Measurements from ENCODE around the gene DNM3.
"Not testable (repeated sequence)": the region's sequence is repeated elsewhere in the genome, so short reads cannot be mapped to it uniquely, and the experiment has no call there.

The DNM3 gene

DNA sequence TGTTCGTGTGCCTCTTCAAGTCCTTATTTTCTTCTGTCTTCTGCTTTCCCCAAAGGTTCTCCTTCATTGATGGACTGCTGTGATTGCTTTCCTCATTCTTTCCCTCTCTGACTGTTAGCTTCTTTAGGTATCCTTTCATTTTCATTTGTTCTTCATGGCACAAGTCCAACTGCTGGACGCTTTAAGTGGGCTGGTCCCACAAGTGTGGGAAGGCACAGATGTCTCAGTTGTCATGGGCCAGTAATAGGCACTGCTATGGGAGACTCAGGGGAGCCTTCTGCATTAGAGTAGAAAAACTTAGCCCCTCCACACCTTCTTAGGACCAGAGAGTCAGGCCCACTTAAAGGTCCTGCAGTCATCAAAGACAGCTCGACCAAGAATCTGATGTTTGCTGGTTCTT is 456.8 kb downstream of the DNM3 start:
- DNase-seq = no peak

DNA sequence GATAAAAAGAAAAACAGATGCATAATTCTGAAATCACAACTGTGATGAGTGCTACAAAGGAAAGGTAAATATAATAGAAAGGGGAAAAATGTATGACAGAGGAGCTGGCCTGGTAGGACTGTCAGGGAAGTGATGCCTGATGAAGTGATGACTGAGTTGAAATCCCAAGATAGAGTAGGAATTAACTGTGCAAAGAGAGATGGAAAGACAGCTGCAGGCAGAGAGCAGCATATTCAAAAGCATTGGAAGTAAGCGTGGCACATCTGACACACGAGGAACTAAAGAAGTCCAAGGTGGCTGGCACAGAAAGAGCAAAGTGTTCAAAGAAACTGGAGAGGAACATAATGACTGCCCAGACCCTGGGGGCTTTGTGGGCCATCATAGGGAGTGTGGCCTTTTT is 457.6 kb downstream of the DNM3 start:
- no peak for DNase-seq

DNA sequence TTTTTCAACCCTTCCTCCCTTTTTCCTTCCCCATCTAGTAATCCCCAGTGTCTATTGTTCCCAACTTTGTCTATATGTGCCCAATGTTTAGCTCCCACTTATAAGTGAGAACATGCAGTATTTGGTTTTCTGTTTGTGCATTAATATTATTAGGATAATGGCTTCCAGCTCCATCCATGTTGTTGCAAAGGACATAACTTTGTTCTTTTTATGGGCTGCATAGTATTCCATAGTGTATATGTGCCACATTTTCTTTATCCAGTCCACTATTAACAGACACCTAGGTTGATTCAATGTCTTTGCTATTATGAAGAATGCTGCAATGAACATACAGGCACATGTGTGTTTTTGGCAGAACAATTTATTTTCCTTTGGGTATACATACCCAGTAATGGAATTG is 458.2 kb downstream of the DNM3 start:
- no peak for DNase-seq

DNA sequence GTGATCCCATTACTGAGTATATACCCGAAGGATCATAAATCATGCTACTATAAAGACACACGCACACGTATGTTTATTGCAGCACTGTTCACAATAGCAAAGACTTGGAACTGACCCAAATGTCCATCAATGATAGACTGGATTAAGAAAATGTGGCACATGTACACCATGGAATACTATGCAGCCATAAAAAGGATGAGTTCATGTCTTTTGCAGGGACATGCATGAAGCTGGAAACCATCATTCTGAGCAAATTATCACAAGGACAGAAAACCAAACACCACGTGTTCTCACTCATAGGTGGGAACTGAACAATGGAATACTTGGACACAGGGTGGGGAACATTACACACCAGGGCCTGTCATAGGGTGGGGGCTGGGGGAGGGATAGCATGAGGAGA is 466.2 kb downstream of the DNM3 start:
- DNase-seq = not testable (repeated sequence)

DNA sequence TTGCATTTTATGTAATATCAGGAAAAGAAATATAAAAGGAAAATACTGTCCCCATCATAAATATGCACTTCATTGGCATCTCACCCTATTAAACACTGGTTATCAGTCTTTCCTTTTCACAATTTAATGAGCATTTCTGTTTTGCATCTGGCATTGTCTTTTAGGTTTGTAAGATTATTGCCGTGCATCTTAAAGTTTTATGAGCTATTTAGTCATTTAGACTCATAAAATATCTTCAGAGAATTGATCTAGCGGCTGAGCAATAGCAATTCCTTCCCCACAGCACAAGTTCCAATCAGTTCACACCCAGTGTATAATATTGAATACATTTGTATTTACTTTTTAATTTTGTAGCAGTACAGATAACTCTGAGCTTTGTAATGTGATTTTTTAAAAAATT is 466.8 kb downstream of the DNM3 start:
- DNase-seq = no peak

DNA sequence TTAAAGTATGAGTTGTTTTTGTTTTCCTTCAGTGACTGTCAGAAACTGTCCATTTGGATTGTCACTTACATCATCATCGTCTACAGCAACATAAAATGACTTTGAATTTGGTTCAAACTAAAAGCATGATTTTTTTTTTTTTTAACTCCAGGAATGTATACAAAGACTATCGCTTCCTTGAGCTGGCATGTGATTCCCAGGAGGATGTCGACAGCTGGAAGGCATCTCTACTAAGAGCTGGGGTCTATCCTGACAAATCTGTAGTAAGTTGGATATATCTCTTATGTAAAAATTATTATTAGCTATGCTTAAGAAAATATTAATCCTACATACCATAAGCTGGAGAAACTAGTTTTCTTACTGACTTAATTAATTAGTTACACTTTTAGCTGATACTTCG is 467.3 kb downstream of the DNM3 start:
- no peak for DNase-seq

DNA sequence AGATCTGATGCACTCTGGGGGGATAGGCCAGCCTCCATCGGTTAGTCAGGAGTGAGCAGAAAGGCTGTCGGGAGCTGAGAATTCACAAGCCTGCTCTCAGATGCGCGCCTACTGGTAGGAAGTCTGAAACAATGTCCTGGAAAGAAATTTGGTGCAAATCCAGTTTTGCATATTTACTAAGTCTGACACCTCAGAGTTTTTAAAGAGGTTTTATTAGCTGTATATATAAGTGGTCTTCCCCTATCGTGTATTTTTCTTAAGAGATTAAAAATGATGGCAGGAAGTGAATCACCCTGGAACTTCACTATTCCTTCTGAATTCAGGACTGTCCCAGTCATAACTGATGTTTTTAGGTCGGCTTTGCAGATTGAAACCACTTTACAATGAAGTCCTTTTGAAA is 479.4 kb downstream of the DNM3 start:
- DNase-seq = no peak

DNA sequence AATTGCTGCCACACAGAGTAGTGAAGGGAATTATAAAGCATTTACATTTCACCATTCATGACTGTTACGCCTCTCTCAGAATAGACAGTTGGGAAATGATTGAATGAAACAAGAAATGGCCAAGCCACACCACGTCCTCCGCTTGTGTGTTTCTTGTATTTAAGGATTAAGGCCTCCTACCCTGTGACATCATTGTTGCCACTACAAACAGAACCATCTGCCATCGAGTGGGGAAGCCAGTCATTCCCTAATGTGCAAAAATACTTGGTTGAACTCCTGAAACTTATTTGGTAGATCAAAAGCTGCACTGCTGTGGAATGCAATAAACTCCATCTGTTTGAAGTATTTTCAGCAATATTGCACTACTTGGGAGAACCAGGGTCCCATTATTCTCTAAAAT is 480.2 kb downstream of the DNM3 start:
- DNase-seq = peak; percentile 83

DNA sequence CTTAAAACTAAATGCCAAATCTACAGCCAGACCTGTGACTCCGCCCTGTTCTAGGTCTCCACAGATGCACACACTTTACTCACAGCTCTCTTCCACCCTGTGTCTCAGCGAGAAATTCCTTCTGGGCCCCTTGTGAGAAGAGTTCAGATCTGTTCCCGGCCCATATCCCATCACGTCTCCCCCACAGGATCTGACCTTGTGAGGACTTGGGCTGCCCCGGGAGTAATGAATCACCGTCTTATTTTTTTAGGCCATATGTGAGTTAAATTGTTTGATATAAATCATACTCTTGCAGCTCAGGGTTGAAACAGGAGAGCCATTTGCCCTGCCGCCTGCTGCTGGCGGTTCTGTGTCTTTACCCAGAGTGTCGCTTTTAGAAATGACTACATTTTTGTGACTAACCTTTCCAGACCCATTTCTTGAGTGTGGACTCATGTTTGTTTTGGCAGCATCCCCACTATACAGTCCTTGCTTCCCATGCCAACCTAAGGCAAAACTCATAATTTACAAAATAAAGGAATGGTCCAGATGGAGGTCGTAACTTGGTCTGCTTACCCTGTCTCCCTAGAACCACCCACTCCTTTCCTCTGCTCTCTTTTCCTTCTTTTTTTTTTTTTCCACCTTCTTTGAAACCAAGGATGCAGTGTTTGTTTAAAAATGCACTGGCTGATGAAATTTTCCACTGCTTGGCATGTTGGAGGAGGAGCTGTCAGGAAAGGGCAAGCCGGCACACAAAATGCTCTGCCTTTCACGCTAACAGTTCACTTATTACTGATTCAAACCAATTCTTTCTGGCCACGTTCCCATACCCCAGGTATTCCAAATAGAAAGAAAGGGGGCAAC is 481.1 kb downstream of the DNM3 start:
- peak; percentile 67 for DNase-seq

DNA sequence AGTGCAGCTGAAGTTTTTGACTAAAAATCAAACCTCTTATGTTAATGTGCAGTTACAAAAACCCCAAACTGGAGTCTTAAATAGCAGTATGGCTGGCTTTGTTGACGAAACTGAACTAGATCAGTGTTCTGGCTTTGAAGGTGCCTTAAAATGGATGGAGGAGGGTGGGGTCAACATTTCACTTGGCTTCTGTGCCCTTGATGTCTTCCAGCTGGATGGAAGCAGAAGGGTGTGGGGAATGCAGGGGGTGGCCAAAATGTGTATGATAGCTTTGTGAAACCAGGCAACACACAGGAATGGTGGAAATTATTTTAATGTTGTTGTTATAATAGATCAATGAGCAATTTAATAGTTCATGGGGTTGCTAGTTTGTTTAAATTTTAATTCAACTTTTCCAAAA is 482.4 kb downstream of the DNM3 start:
- DNase-seq = no peak

DNA sequence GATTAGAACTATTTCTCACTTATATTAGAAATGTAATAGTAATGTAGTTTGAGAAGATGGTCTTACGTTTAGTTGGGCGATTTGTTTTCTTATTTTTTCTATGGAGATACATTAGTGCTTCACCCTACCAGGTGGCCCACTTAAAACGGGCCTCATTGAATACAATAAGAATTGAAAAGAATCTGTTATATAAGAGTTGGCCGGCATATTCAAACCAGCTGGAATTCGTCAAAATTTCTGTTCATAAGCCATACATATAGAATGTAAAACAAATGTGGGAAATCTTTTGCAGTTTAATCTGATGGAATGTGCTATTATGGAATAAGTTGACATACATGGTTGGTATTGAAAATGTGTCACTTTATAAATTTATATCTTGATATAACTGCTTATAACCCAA is 482.8 kb downstream of the DNM3 start:
- DNase-seq = peak; percentile 36

DNA sequence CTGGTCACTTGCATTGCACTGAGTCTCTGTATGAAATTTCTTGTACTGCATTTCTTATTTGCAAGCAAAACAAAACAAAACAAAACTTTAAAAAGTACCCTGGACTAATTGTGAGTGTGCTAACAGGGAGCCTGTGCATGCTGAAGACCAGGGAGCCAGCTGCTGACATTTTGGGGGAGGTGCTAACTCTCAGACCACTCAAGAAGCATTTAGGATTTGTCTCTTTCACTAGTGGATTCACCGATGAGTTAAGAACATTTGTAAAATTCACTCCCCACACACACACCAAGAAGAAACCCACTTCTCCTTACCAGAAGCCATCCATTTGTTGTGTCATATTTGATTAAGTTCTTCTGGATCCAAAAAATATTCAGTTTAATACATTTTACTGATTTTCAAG is 483.5 kb downstream of the DNM3 start:
- no peak for DNase-seq

DNA sequence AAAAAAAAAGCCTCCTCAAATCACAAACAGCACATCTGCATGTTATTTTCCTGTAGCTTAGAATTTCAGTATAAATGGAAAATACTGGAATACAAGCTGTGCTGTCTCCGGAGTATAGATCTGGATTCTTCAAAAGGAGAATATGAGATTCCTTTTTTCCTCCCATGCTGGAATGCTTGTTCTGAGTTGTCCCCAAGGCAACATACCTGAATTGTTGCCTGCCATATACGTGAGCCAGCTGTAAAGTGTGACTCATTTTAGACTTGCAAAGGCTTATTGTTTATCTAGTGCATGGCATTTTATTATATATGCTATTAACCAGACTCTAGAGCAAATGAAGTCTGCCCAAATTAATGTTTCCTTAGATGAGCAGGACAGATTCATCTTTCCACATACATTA is 484.2 kb downstream of the DNM3 start:
- DNase-seq = no peak

DNA sequence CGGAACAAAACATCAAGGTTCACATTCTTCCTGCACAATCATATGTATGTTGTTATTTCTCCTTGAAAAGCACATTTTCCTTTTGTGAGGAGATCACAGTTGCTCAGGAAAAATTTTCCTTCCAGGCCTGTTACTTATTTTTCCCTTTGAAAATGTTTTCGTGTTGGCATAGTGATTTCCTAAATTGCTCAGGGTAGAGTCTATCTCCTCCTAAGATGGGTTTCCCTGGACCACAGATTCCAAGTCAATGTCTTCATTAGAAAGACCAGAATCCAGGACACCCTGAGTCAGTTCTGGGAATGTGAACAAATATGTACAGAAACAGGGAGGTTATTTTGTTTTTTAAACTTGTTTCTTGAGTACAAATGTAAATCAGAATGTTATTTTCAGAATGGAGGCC is 484.8 kb downstream of the DNM3 start:
- no peak for DNase-seq

DNA sequence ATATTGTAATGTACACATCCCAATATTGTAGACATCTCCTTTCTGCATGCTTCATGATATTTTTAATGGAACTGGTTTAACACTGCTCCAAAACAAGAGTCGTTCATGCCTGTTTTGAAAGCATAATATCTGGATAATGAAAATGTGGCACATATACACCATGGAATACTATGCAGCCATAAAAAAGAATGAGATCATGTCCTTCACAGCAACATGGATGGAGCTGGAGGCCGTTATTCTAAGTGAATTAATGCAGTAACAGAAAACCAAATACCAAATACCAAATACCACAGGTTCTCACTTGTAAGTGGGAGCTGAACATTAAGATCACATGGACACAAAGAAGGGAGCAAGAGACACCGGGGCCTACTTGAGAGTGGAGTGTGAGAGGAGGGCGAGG is 487.0 kb downstream of the DNM3 start:
- DNase-seq = no peak

DNA sequence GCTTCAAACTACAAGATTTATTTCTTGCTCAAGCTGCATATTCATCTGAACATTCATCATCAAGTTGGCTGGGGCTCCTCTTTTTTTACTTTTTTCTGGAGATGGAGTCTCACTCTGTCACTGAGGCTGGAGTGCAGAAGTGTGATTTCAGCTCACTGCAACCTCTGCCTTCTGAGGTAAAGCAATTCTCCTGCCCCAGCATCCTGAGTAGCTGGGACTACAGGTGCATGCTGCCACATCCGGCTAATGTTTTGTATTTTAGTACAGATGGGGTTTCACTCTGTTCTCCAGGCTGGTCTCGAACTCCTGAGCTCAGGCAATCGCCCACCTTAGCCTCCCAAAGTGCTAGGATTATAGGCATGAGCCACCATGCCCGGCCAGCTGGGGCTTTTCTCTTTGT is 490.9 kb downstream of the DNM3 start:
- no peak for DNase-seq

DNA sequence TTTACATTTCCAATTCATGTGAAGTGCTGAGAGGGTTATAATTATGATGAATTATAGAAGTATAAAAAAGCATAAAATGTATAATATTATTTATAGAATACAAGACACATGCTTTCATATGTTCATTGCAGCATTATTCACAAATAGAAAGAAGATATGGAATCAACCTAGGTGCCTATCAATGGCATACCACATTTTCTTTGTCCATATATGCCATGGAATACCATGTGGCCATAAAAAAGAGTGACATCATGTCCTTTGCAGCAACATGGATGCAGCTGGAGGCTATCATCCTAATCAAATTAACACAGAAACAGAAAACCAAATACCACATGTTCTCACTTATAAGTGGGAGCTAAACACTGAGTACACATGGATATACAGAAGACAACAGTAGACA is 494.1 kb downstream of the DNM3 start:
- DNase-seq = no peak

DNA sequence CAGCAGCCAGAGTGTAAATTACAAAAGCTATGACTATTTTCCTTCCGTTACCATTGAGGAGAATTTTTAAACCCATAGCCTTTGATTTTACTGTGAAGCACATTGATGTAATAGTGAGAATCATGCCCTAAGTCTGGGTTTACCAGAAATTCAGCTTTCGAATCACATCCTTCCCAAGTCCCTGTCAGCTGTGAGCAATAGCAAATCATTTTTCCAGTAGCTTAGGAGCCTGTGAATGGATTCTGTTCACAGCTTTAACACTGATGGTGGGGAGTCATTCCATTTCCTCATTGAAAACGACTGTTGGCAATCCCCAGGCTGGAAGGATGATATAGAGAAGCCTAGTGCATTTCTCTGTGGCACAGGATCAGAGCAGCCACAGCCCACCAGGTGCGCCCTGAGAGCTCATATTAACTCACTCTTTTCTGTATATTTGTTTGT is 497.0 kb downstream of the DNM3 start:
- no peak for DNase-seq

DNA sequence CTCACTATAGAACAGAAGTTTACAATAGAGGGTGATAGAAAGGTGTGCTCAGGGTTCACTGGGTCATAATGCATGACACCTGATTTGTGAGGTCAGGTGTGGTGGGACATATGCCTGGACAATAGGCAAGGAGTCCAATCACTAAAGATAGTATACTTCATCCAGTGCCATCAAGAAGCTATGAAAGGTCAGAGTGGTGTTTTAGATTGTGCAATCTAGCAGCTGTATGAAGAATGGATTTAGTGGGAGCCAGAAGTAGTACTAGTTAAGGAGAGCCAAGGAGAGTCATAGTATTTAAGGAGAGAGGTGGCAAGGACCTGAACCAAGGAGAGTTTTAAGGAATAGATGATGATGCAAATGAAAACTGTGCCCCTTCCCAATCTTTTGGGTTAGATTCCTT is 498.5 kb downstream of the DNM3 start:
- no peak for DNase-seq

DNA sequence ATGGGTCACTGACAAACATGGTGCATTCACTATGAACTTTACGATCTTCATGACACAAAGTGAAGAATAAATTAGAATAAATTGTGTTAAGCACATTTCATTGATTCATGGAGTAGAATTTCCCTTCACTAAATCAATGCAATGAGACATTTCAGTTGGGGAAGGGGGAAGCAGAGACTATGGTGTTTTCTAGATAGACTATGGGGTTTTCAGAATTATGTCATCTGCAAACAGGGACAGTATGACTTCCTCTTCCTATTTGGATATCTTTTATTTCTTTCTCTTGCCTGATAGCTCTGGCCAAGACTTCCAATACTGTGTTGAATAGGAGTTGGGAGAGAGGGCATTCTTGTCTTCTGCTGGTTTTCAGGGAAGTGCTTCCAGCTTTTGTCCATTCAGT is 499.2 kb downstream of the DNM3 start:
- DNase-seq = no peak

DNA sequence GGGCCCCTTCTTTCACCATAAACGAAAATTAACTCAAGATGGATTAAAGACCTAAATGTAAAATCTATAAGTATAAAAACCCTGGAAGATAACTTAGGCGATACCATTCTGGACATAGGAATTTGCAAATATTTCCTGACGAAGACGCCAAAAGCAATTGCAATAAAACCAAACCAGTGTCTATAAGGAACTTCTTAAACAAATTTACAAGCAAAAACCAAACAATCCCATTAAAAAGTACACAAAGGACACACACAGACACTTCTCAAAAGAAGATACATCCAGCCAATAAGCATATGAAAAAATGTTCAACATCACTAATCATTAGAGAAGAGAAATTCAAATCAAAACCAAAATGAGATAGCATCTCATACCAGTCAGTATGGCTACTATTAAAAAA is 500.4 kb downstream of the DNM3 start:
- DNase-seq = no peak

DNA sequence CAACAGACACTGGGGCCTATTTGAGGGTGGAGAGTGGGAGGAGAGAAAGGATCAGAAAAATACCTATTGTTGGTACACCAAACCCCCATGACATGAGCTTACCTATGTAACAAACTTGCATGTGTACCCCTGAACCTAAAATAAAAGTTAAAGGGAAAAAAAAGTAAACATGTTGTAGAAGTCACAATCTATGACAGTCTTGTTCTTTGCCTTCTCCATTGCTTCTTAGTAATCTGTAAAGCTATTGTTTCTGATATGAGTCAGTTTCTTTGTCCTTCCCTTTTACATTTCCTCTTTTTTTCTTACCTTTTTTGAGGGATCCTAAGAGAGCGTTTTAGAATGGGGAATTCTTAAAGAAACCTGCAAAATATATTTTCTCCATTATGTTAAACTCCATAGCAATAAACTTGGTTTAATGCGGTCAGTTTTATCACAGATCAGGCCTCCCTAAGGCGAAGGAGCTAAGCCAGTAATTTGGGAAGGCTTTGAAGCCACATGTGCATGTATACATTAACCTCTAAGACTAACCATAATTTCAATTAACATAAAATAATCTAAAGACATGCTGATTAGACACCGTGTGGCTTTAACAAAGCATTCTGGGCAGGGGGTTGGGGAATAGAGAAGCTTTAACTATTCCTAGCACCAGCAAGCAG is 501.4 kb downstream of the DNM3 start:
- no peak for DNase-seq

DNA sequence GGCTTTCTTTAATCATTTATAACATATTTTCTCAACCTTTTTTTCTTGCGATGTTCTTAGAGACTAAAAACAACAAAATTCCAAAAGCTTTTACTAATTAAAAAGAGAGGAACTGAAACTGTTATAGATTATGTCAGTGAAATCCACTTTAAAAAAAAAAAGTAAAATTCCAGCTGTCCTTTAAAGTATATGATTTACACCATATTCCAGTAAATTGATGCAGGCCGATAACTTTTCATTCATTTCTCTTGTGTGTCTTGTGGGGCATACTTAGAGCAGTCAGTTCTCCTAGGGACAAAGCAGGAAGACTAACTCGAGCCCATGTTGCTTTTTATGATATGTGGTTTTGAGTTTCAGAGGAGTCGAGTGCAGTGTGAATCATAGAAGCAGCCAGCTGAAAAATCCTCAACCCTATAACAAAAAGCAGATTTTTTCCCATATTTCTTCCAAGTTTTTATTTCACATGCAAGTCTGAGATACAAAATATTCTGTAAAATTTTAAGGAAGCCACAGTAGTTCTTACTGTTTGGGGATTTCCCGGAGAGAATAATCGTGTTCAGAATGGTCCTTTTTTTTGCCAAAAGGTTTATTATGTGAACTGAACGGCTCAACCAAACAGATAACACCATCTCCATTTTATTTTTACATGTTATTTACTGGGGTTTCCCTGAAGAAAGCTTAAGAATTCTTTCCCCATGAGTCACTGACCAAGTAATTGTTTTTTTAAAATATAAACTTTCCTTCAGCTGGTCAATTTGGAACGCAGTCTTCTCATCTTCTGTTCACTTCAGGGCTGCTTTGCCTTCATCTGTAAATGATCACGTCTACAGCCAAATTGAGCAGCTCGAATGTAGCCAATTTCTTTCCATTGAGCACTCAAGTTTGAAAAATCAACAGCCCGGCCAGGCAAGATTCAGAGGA is 502.2 kb downstream of the DNM3 start:
- no peak for DNase-seq

DNA sequence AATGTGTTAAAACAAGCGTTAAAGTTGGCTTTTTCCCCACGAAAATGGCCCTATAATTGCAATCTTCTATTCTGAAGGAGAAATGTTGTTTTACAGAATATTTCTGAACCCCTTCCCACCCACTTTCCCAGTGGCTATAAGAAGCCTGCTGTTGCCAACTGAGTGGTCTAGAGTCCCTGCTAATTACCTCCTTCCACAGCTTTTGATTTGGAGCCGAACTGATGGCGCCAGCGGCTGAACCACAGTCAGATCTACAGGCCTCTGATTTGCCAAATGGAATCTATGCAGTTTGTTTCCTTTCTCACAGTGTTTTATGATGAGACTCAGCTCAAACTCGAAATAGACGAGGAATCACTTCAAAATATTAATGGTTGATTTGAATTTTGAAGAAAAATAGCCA is 503.1 kb downstream of the DNM3 start:
- no peak for DNase-seq
